OCI-LY3 (cell line): ENCODE data around the gene NPNT.

Experiments
- H2AFZ ChIP-seq: fragments of 200-600, 300-600 bp; shearing (Covaris generic); 2 replicates; pipeline ENCODE4 v1.6.0; 2014; ENCODE audit warnings: antibody characterized with exemption, low read depth, low read length
- H3K27ac ChIP-seq: fragments of 200-600, 300-600 bp; sonication (generic); 2 replicates; pipeline ENCODE4 v1.5.1; 2014; ENCODE audit warnings: mild to moderate bottlenecking, low read length, moderate library complexity, mixed read lengths
- H3K27me3 ChIP-seq: fragments of 200-600, 300-600 bp; sonication (generic); 2 replicates; pipeline ENCODE4 v1.6.1; 2014; ENCODE audit warnings: low read depth, low read length, mixed read lengths
- H3K36me3 ChIP-seq: fragments of 200-600, 300-600 bp; sonication (generic); replicated peaks from 2 replicates; pipeline ENCODE3; 2014; ENCODE audit warnings: low read depth, low read length, mixed read lengths
- H3K4me1 ChIP-seq: fragments of 300-600, 200-600 bp; sonication (generic); 2 replicates; pipeline ENCODE4 v1.6.1; 2014; ENCODE audit warnings: low read length, mixed read lengths
- H3K4me2 ChIP-seq: fragments of 200-600, 300-600 bp; sonication (generic); 2 replicates; pipeline ENCODE4 v1.6.1; 2014; ENCODE audit warnings: low read length, mixed read lengths
- H3K4me3 ChIP-seq: fragments of 300-600, 200-600 bp; sonication (generic); 2 replicates; pipeline ENCODE4 v1.5.1; 2014; ENCODE audit warnings: antibody characterized with exemption, mild to moderate bottlenecking, low read length, moderate library complexity
- H3K79me2 ChIP-seq: fragments of 300-600, 200-600 bp; shearing (Covaris generic); 2 replicates; pipeline ENCODE4 v1.6.1; 2014; ENCODE audit warnings: mild to moderate bottlenecking, low read length, mixed read lengths
- H3K9ac ChIP-seq: fragments of 300-600, 200-600 bp; shearing (Covaris generic); 2 replicates; pipeline ENCODE4 v1.6.0; 2014; ENCODE audit warnings: mild to moderate bottlenecking, low read length, moderate library complexity
- H3K9me3 ChIP-seq: fragments of 200-600, 300-600 bp; shearing (Covaris generic); 2 replicates; pipeline ENCODE4 v1.6.1; 2014; ENCODE audit warnings: low read length, mixed read lengths; ENCODE audit not compliant: insufficient read depth
- H4K20me1 ChIP-seq: fragments of 200-600, 300-600 bp; sonication (generic); 2 replicates; pipeline ENCODE4 v1.6.1; 2016; ENCODE audit warnings: low read length, mixed read lengths; ENCODE audit not compliant: insufficient read depth
- EZH2phosphoT487 ChIP-seq: fragments of 200-600 bp; shearing (Covaris generic); IDR thresholded peaks from 2 replicates; pipeline ENCODE4 v1.6.1; 2018; ENCODE audit warnings: antibody characterized with exemption, mixed run types, low read depth
- TF ChIP-seq, protein P1 (sequence below): fragments of 200-600, 300-600 bp; sonication (generic); IDR thresholded peaks from 2 replicates; pipeline ENCODE4 v1.5.1; 2014; ENCODE audit warnings: antibody characterized with exemption, low read length, low read depth

The NPNT gene

DNA sequence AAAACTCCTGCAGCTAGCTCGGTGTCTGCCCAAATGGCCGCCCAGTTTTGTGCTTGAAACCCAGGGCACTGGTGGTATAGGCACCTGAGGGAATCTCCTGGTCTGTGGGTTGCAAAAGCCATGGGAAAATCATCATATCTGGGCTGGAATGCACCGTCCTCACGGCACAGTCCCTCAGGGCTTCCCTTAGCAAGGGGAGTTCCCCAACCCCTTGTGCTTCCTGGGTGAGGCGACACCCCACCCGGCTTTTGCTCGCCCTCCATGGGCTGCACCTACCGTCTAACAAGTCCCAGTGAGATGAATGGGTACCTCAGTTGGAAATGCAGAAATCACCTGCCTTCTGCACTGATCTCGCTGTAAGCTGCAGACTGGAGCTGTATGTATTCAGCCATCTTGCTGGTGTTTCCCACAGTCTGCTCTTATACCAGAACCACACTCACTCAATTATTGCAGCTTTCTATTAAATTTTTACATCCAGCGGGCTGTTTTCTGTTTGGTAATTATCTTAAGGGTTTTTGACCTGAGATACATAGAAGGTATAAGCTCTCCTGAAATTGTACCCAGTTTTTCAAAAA is 36.7 kb upstream of the NPNT start:
- no peaks in the 10 kb centered on the region for H4K20me1 ChIP-seq
- no peak overlapping the region for H3K4me2 ChIP-seq
- no peak overlapping the region for H3K9ac ChIP-seq
- H3K27me3 ChIP-seq, result no peaks in the 10 kb centered on the region
- peaks cover 8% of the 10 kb centered on the region for H3K36me3 ChIP-seq
- no peak overlapping the region for H3K4me3 ChIP-seq
- no peaks in the 10 kb centered on the region for H3K9me3 ChIP-seq
- TF ChIP-seq, protein P1, sequence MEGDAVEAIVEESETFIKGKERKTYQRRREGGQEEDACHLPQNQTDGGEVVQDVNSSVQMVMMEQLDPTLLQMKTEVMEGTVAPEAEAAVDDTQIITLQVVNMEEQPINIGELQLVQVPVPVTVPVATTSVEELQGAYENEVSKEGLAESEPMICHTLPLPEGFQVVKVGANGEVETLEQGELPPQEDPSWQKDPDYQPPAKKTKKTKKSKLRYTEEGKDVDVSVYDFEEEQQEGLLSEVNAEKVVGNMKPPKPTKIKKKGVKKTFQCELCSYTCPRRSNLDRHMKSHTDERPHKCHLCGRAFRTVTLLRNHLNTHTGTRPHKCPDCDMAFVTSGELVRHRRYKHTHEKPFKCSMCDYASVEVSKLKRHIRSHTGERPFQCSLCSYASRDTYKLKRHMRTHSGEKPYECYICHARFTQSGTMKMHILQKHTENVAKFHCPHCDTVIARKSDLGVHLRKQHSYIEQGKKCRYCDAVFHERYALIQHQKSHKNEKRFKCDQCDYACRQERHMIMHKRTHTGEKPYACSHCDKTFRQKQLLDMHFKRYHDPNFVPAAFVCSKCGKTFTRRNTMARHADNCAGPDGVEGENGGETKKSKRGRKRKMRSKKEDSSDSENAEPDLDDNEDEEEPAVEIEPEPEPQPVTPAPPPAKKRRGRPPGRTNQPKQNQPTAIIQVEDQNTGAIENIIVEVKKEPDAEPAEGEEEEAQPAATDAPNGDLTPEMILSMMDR, result no peak
- no peak for TF ChIP-seq EZH2phosphoT487
- no peak overlapping the region for H3K27ac ChIP-seq
- no peaks in the 10 kb centered on the region for H3K79me2 ChIP-seq
- H2AFZ ChIP-seq, result no peak overlapping the region
- peaks cover 4% of the 10 kb centered on the region; the same call in 1 of the 2 replicates for H3K4me1 ChIP-seq

DNA sequence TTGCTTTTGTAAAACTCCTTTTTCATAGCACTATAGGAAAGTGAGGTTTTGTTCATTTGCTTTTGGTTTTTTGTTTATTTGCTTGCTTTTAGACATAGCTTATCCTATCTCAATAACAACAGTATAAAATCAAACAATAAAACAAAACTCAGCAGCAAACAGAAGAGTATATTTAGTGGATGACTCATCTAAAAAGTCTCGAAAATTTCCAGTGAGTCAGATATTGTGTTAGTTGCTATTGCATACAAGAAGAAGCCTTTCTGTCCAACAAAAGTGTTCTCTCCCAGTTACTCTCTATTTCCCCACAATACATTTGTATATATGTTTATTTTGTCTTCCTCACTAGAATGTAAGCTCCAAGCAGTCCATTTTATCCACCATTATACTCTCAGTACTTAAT is 36.0 kb upstream of the NPNT start:
- no peak overlapping the region for H2AFZ ChIP-seq
- H4K20me1 ChIP-seq, result no peaks in the 10 kb centered on the region
- no peak overlapping the region for H3K9ac ChIP-seq
- H3K36me3 ChIP-seq, result peaks cover 8% of the 10 kb centered on the region
- no peak overlapping the region for H3K4me2 ChIP-seq
- H3K4me3 ChIP-seq, result no peak overlapping the region
- H3K27me3 ChIP-seq, result no peaks in the 10 kb centered on the region
- no peaks in the 10 kb centered on the region for H3K9me3 ChIP-seq
- H3K27ac ChIP-seq, result no peak overlapping the region
- TF ChIP-seq, protein P1, result no peak
- no peak for TF ChIP-seq EZH2phosphoT487
- peaks cover 4% of the 10 kb centered on the region; the same call in 1 of the 2 replicates for H3K4me1 ChIP-seq
- H3K79me2 ChIP-seq, result no peaks in the 10 kb centered on the region

DNA sequence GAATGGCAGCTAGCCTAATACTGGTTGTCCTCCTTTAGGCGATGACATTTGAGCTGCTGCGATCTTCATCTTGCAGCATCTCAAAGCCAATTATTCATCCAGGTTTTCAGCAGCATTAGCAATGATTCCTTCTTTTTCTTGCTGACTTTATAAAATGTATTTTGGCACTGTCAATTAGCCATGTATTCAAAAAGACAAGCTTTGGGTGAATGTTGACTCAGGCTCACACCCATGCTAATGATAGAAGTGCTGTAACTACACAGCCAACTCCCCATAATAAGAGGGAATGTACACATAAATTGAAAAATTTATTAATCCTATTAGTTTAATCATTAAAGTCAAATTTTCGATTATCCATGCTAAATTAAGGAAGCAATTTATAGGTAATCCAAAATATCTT is 24.3 kb upstream of the NPNT start:
- no peak for TF ChIP-seq EZH2phosphoT487
- TF ChIP-seq, protein P1, result no peak
- Histone ChIP-seq H4K20me1 (no peaks in the 10 kb centered on the region), H3K9me3 (no peaks in the 10 kb centered on the region), H3K4me3 (no peak overlapping the region), H3K79me2 (no peaks in the 10 kb centered on the region), H3K36me3 (no peaks in the 10 kb centered on the region), H3K4me1 (peaks cover 13% of the 10 kb centered on the region), H3K9ac (no peak overlapping the region), H3K4me2 (no peak overlapping the region), H3K27ac (no peak overlapping the region), H2AFZ (no peak overlapping the region), H3K27me3 (no peaks in the 10 kb centered on the region)

GRCh38 chr4:105871997-105872396 is 23.3 kb upstream of the NPNT start:
- Histone ChIP-seq H3K27me3 (no peaks in the 10 kb centered on the region), H3K9ac (no peak overlapping the region)
- TF ChIP-seq, protein P1, result no peak
- TF ChIP-seq EZH2phosphoT487, result no peak

More at GRCh38 chr4:105871997-105872396, 23.3 kb upstream of the NPNT start:
- H3K4me3 ChIP-seq, result no peak overlapping the region
- H3K36me3 ChIP-seq, result no peaks in the 10 kb centered on the region
- no peak overlapping the region; the same call in 1 of the 2 replicates for H3K4me2 ChIP-seq
- H3K27ac ChIP-seq, result no peak overlapping the region
- H3K79me2 ChIP-seq, result no peaks in the 10 kb centered on the region
- H2AFZ ChIP-seq, result no peak overlapping the region
- no peaks in the 10 kb centered on the region for H3K9me3 ChIP-seq
- H4K20me1 ChIP-seq, result no peaks in the 10 kb centered on the region
- peaks cover 13% of the 10 kb centered on the region for H3K4me1 ChIP-seq
